Lung microvascular endothelial cell (primary cell): ENCODE data around the gene SRPK3. TPM values are rescaled to one million over a fixed set of nuclear protein-coding genes. Genes with fewer than 3 reads are reported as not detected.

Experiments used
- DNase-seq, 2 donors: peaks; one replicate each; pipeline versions ENCODE4 v3.0.0 to v3.0.0-alpha.2; 2010; ENCODE audit warnings: low read depth in 2 of 2
- total RNA-seq: library from RNA; depleted of rRNA; stranded (reverse); fragments of >200 nt; gene quantifications from 2 replicates; pipeline ENCODE4 v1.2.1, GENCODE V29; 2014

Gene SRPK3
- total RNA-seq, 1 donor from 2014 or later = 0.40 TPM

- no peak for DNase-seq
Measured at GRCh38 chrX:153829799-153830639, 49.2 kb downstream of the SRPK3 start, which contains the start of gene PDZD4. TSS of gene PDZD4 (minus strand) at chrX:153830544. CDS start at chrX:153830298, 246 bp downstream.

- no peak for DNase-seq
Measured at GRCh38 chrX:153830640-153831428, 50.0 kb downstream of the SRPK3 start.

GRCh38 chrX:153831429-153832150, 50.7 kb downstream of the SRPK3 start:
- DNase-seq = no peak

- DNase-seq = no peak
Measured at GRCh38 chrX:153832728-153833127, 51.9 kb downstream of the SRPK3 start.

Other genes starting within 250 kb of the SRPK3 start
- gene CCNQ, start 181.9 kb upstream of the SRPK3 start, total RNA-seq = 31.9 and 33.1 TPM in 2 replicates
- under 0.01 TPM in 2 replicates for gene DUSP9, start 133.8 kb upstream of the SRPK3 start, total RNA-seq
- not detected in 2 replicates for gene PNCK, start 107.2 kb upstream of the SRPK3 start, total RNA-seq
- 2.4 TPM in 2 replicates for gene SLC6A8, start 93.1 kb upstream of the SRPK3 start, total RNA-seq
- gene BCAP31, start 56.7 kb upstream of the SRPK3 start, total RNA-seq = 236 and 400 TPM in 2 replicates
- gene ABCD1, start 56.2 kb upstream of the SRPK3 start, total RNA-seq = 4.8 and 6.2 TPM in 2 replicates
- gene PLXNB3, start 16.8 kb upstream of the SRPK3 start, total RNA-seq = 2.4 and 4.4 TPM in 2 replicates
- 27.0 and 29.9 TPM in 2 replicates for gene IDH3G, start 13.3 kb downstream of the SRPK3 start, total RNA-seq
- gene SSR4, start 13.6 kb downstream of the SRPK3 start, total RNA-seq = 178 and 209 TPM in 2 replicates
- 0.22 and 0.60 TPM in 2 replicates for gene PDZD4, start 49.5 kb downstream of the SRPK3 start, total RNA-seq
- gene L1CAM, start 105.1 kb downstream of the SRPK3 start, total RNA-seq = under 0.01 TPM in 2 replicates
- gene AVPR2, start 123.6 kb downstream of the SRPK3 start, total RNA-seq = 0.22 and 0.99 TPM in 2 replicates
- 2.8 and 5.2 TPM in 2 replicates for gene ARHGAP4, start 145.2 kb downstream of the SRPK3 start, total RNA-seq
- gene NAA10, start 154.0 kb downstream of the SRPK3 start, total RNA-seq = 41.3 and 43.2 TPM in 2 replicates
- 13.9 and 35.9 TPM in 2 replicates for gene RENBP, start 163.6 kb downstream of the SRPK3 start, total RNA-seq
- gene HCFC1, start 190.8 kb downstream of the SRPK3 start, total RNA-seq = 10.0 and 10.3 TPM in 2 replicates
- gene TMEM187, start 191.7 kb downstream of the SRPK3 start, total RNA-seq = 3.2 and 4.8 TPM in 2 replicates
- 47.7 and 63.1 TPM in 2 replicates for gene IRAK1, start 238.9 kb downstream of the SRPK3 start, total RNA-seq